K562 (cell line): ENCODE data around the gene ARHGAP32. TPM values are rescaled to one million over a fixed set of nuclear protein-coding genes. Genes with fewer than 3 reads are reported as not detected.

ENCODE experiments used
- ATAC-seq: fragments of 200-7000 bp; cut with Tn5 transposase; 3 replicates; pipeline ENCODE4 v1.9.1; 2020; ENCODE audit warnings: moderate library complexity
- BruUV-seq: library from RNA; stranded (reverse); fragments of 400-500 nt; replicated peaks from 2 replicates; lab custom pipeline; 2021; lab: Mats Ljungman, UMichigan
- CTCF ChIA-PET: fragments of 300-600 bp; formaldehyde crosslinking; extraction: SDS; loops from one replicate; lab custom pipeline; 2021; ENCODE audit warnings: low intra/inter-chr PET ratio; lab: Yijun Ruan, JAX
- POLR2A ChIA-PET: fragments of 300-600, 350-650 bp; sonication (Branson Sonifier 250); formaldehyde crosslinking; extraction: SDS; loops from one replicate; lab custom pipeline; 2021; ENCODE audit warnings: antibody characterized with exemption, inconsistent platforms; lab: Yijun Ruan, JAX
- DNase-seq, 4 experiments: peaks; one replicate each; pipeline versions ENCODE4 v3.0.0 to v3.0.0-alpha.2; 2011 to 2018; ENCODE audit warnings: low spot score in 3 of 4, mixed read lengths in 3 of 4; ENCODE audit errors: extremely low read depth in 1 of 4
- FAIRE-seq: peaks from 2 replicates; lab custom pipeline; 2011; peaks lifted over from hg19 to GRCh38; lab: Jason Lieb, UNC
- H2AFZ ChIP-seq: 2 replicates; pipeline ENCODE4 v1.6.0; 2011; ENCODE audit warnings: low read depth, low read length, control low read depth, inconsistent platforms
- H3K27ac ChIP-seq: fragments of 200-600 bp; 3 replicates; pipeline ENCODE4 v1.8.0; 2011; ENCODE audit warnings: low read depth, mild to moderate bottlenecking, control low read depth, inconsistent platforms, low read length, moderate library complexity, mixed read lengths; ENCODE audit errors: extremely low read depth
- H3K27me3 ChIP-seq, 2 experiments: fragments of 300-600 bp in 1 of 2; 2 replicates in 1 of 2; 3 replicates in 1 of 2; pipeline versions ENCODE4 v1.6.0 to v1.8.0; 2011; ENCODE audit warnings: inconsistent platforms in 2 of 2, low read length in 2 of 2, mild to moderate bottlenecking in 1 of 2, mixed read lengths in 1 of 2, moderate library complexity in 1 of 2; ENCODE audit not compliant: control insufficient read depth in 2 of 2, insufficient read depth in 2 of 2
- H3K36me3 ChIP-seq: fragments of 300-600 bp; 3 replicates; pipeline ENCODE4 v1.8.0; 2011; ENCODE audit warnings: mild to moderate bottlenecking, low read length, inconsistent platforms; ENCODE audit not compliant: control insufficient read depth, insufficient read depth
- H3K4me1 ChIP-seq, 2 experiments: fragments of 200-600 bp in 1 of 2; replicated peaks in 1 of 2; 2 replicates in 1 of 2; 3 replicates in 1 of 2; pipeline versions ENCODE4 v1.5.1 to v1.8.0; 2011; ENCODE audit warnings: inconsistent platforms in 2 of 2, low read length in 2 of 2, mild to moderate bottlenecking in 1 of 2, mixed read lengths in 1 of 2, moderate library complexity in 1 of 2; ENCODE audit not compliant: control insufficient read depth in 2 of 2, insufficient read depth in 2 of 2
- H3K4me2 ChIP-seq: 2 replicates; pipeline ENCODE4 v1.6.1; 2011; ENCODE audit warnings: low read length, control low read depth, inconsistent platforms, mixed read lengths; ENCODE audit not compliant: insufficient read depth
- H3K4me3 ChIP-seq: fragments of 200-600 bp; sonication (generic), shearing (Covaris generic); 2 replicates; pipeline ENCODE4 v1.5.1; 2016; ENCODE audit warnings: control low read depth, inconsistent platforms
- H3K79me2 ChIP-seq: fragments of 200-600 bp; 3 replicates; pipeline ENCODE4 v1.8.0; 2011; ENCODE audit warnings: low read length, inconsistent platforms; ENCODE audit not compliant: control insufficient read depth, insufficient read depth
- H3K9ac ChIP-seq, 2 experiments: 2 replicates each; pipeline versions ENCODE4 v1.6.0 to v1.6.1; 2011; ENCODE audit warnings: low read depth in 2 of 2, low read length in 2 of 2, control low read depth in 1 of 2, inconsistent platforms in 1 of 2, mild to moderate bottlenecking in 1 of 2, mixed read lengths in 1 of 2; ENCODE audit not compliant: insufficient read depth in 1 of 2
- H3K9me1 ChIP-seq: one replicate; pipeline ENCODE4 v1.6.0; 2011; ENCODE audit warnings: inconsistent platforms, mild to moderate bottlenecking, low read length, moderate library complexity; ENCODE audit not compliant: control insufficient read depth, insufficient read depth
- H3K9me3 ChIP-seq: replicated peaks from 2 replicates; pipeline ENCODE4 v1.5.1; 2011; ENCODE audit warnings: low read depth, low read length, inconsistent platforms; ENCODE audit not compliant: control insufficient read depth, insufficient read depth
- H4K20me1 ChIP-seq: replicated peaks from 2 replicates; pipeline ENCODE4 v1.6.1; 2011; ENCODE audit warnings: low read length, inconsistent platforms, mixed read lengths; ENCODE audit not compliant: control insufficient read depth, insufficient read depth
- CEBPG ChIP-seq, 3 experiments: fragments of 200-800 bp in 1 of 3; sonication (Bioruptor generic) in 1 of 3; sonication (generic) in 1 of 3; formaldehyde crosslinking in 1 of 3; IDR thresholded peaks in 2 of 3; conservative IDR thresholded peaks in 1 of 3; 2 replicates each; pipeline versions ENCODE4 v1.6.1 to v1.8.0; 2016 to 2022; ENCODE audit warnings: missing compliant biosample characterization in 2 of 3, missing genetic modification characterization in 2 of 3, mild to moderate bottlenecking in 1 of 3, missing genetic modification reagents in 1 of 3
- GABPB1 ChIP-seq: sonication (generic); formaldehyde crosslinking; IDR thresholded peaks from 2 replicates; pipeline ENCODE4 v1.8.0; 2022; ENCODE audit warnings: mild to moderate bottlenecking, missing genetic modification reagents
- GATAD2B ChIP-seq: fragments of 450-650 bp; IDR thresholded peaks from 2 replicates; pipeline ENCODE4 v1.6.1; 2017; ENCODE audit warnings: mild to moderate bottlenecking, borderline replicate concordance
- KDM5B ChIP-seq: fragments of 200-600 bp; sonication (generic); IDR thresholded peaks from 2 replicates; pipeline ENCODE4 v1.6.1; 2012; ENCODE audit warnings: low read depth, mild to moderate bottlenecking, moderate library complexity, low read length, control low read depth, inconsistent platforms; ENCODE audit not compliant: insufficient replicate concordance
- MBD1 ChIP-seq: fragments of 250-450 bp; sonication (Bioruptor Pico); IDR thresholded peaks from 2 replicates; pipeline ENCODE4 v1.8.0; 2022; ENCODE audit warnings: inconsistent platforms
- NR2F6 ChIP-seq: fragments of 450-650 bp; formaldehyde crosslinking; IDR thresholded peaks from 2 replicates; pipeline ENCODE4 v1.4.0; 2020; ENCODE audit warnings: mild to moderate bottlenecking
- SNAPC5 ChIP-seq: fragments of 250-450 bp; sonication (Bioruptor Pico); IDR thresholded peaks from 2 replicates; pipeline ENCODE4 v1.8.0; 2021; ENCODE audit warnings: moderate library complexity, mild to moderate bottlenecking, inconsistent platforms
- SOX6 ChIP-seq: fragments of 450-650 bp; IDR thresholded peaks from 2 replicates; pipeline ENCODE4 v1.6.1; 2014; ENCODE audit warnings: mild to moderate bottlenecking
- ZBTB33 ChIP-seq: sonication (generic); formaldehyde crosslinking; IDR thresholded peaks from 2 replicates; pipeline ENCODE4 v1.8.1; 2023; ENCODE audit warnings: mild to moderate bottlenecking, missing genetic modification reagents
- ZEB2 ChIP-seq: fragments of 450-650 bp; IDR thresholded peaks from 2 replicates; pipeline ENCODE4 v1.6.1; 2016
- ZNF324 ChIP-seq: fragments of 250-450 bp; sonication (Bioruptor Pico); IDR thresholded peaks from 2 replicates; pipeline ENCODE4 v1.4.0; 2020; ENCODE audit warnings: mild to moderate bottlenecking
- ZNF347 ChIP-seq: fragments of 450-650 bp; formaldehyde crosslinking; IDR thresholded peaks from 2 replicates; pipeline ENCODE4 v1.4.0; 2020; ENCODE audit warnings: low read depth, mild to moderate bottlenecking, moderate library complexity
- ZNF592 ChIP-seq: fragments of 450-650 bp; IDR thresholded peaks from 2 replicates; pipeline ENCODE4 v1.6.1; 2017; ENCODE audit warnings: antibody characterized with exemption, mild to moderate bottlenecking
- ZNF79 ChIP-seq: fragments of 250-450 bp; sonication (Bioruptor Pico); IDR thresholded peaks from 2 replicates; pipeline ENCODE4 v1.4.0; 2020; ENCODE audit warnings: low read depth, mild to moderate bottlenecking, moderate library complexity
- WGBS: fragments of 100-300 bp; shearing (Covaris generic); methylation state at CpG from one replicate; pipeline ENCODE4 v1.1.6; 2016; ENCODE audit warnings: low coverage, mixed read lengths; ENCODE audit not compliant: insufficient coverage; ENCODE audit errors: missing lambda C conversion rate; 5-methylcytosine and 5-hydroxymethylcytosine counted together
- in situ Hi-C: fragments of 300-500 bp; cut with MboI; formaldehyde crosslinking; loops from 4 replicates; pipeline ENCODE4 v1.15.0; 2018; ENCODE audit warnings: inconsistent platforms, mixed read lengths
- intact Hi-C: fragments of 100-400 bp; cut with micrococcal nuclease; formaldehyde crosslinking; loops from 2 replicates; pipeline ENCODE4 v1.14.2; 2022
- polyA plus RNA-seq, 8 experiments: library from polyadenylated mRNA; depleted of rRNA in 4 of 8; stranded (reverse) in 5 of 8; unstranded in 3 of 8; fragments of >200 nt; fragmentation: Nextera tagmentation in 2 of 8; fragmentation: Illumina TruSeq in 1 of 8; extraction: Ambion mirVana in 2 of 8; extraction: Trizol in 1 of 8; gene quantifications; 2 replicates each; pipeline versions ENCODE4 v1.2.1 to v1.2.3, GENCODE V29; 2011 to 2014; ENCODE audit warnings: inconsistent platforms in 1 of 8, missing spikeins in 1 of 8
- total RNA-seq, 7 experiments: library from RNA; depleted of rRNA in 6 of 7; stranded (reverse); fragments of >200 nt in 6 of 7; fragmentation: Illumina TruSeq in 2 of 7; extraction: Trizol in 2 of 7; gene quantifications; 2 replicates each; pipeline versions ENCODE4 v1.2.1 to v1.2.3, GENCODE V29; 2011 to 2021; ENCODE audit warnings: low replicate concordance in 1 of 7

The ARHGAP32 gene
- total and polyA plus RNA-seq, 9 of the 15 experiments (the other 6 are each of a cell fraction or from before 2014, with no cell fraction given): 0.18 TPM; not detected in 8

GRCh38 chr11:128967578-128967977, 224.5 kb downstream of the ARHGAP32 start (continued):
- TF ChIP-seq MBD1 (CRISPR knock-in tag): no peak
- TF ChIP-seq ZBTB33 (CRISPR knock-in tag): no peak
- TF ChIP-seq SNAPC5 (CRISPR knock-in tag): no peak
- TF ChIP-seq GATAD2B: no peak

GRCh38 chr11:128965485-128965884, 226.6 kb downstream of the ARHGAP32 start:
- Histone ChIP-seq H3K36me3 (no peaks in the 10 kb centered on the region), H3K4me2 (no peak overlapping the region), H3K4me3 (no peak overlapping the region), H3K27ac (no peak overlapping the region), H3K27me3 (no peaks in the 10 kb centered on the region), H2AFZ (no peak overlapping the region), H4K20me1 (no peaks in the 10 kb centered on the region), H3K9ac (no peak overlapping the region), H3K9me3 (no peaks in the 10 kb centered on the region), H3K79me2 (no peaks in the 10 kb centered on the region), H3K9me1 (no peaks in the 10 kb centered on the region), H3K4me1 (no peaks in the 10 kb centered on the region)
- POLR2A ChIA-PET: no interaction called here
- DNase-seq: no peak
- ATAC-seq: no peak
- no TSS peak for BruUV-seq
- intact Hi-C loops (no loop called here), in situ Hi-C loops (no loop called here)
- FAIRE-seq: no peak
- CTCF ChIA-PET: no interaction called here
- 0% methylated on average over 4 of the region's 4 CpGs for WGBS
- TF ChIP-seq CEBPG (CRISPR knock-in tag; IDR thresholded peaks at IDR 0.05) (no peak), CEBPG (tag; conservative IDR thresholded peaks at IDR 0.05 in 1 of 2, IDR thresholded peaks at IDR 0.05 in 1 of 2) (no peak), KDM5B (no peak), ZNF79 (CRISPR knock-in tag) (no peak), ZNF347 (CRISPR knock-in tag) (no peak), SOX6 (no peak), NR2F6 (CRISPR knock-in tag) (no peak), ZNF324 (CRISPR knock-in tag) (no peak), ZEB2 (no peak), ZNF592 (no peak), GABPB1 (CRISPR knock-in tag) (no peak)
